ENCODE data around the gene LAYN.

Gene LAYN

DNA sequence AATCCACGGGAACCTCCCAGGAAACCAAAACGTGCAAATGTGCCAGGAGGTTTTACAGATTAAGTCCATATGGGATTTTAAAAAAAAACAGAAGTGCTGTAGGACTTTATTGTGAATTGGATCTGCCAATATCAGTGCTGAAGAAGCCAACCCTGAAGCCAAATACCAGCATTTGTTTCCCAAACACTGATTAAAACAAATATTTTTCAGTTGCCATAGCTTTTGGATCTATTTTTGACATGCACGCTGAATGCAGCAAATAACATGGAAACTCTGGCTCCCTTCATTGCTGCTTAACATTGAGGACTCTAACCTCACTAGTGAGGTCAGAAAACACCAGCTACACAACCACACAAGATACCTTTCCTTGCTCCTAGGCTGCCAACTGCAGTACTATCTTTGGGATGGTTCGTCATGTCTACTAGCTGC, 33.3 kb downstream of the LAYN start:
- no peak overlapping the region for H3K4me3 ChIP-seq (ENCODE audit: control insufficient read depth, low read depth, low read length)
- TF ChIP-seq, protein P1, sequence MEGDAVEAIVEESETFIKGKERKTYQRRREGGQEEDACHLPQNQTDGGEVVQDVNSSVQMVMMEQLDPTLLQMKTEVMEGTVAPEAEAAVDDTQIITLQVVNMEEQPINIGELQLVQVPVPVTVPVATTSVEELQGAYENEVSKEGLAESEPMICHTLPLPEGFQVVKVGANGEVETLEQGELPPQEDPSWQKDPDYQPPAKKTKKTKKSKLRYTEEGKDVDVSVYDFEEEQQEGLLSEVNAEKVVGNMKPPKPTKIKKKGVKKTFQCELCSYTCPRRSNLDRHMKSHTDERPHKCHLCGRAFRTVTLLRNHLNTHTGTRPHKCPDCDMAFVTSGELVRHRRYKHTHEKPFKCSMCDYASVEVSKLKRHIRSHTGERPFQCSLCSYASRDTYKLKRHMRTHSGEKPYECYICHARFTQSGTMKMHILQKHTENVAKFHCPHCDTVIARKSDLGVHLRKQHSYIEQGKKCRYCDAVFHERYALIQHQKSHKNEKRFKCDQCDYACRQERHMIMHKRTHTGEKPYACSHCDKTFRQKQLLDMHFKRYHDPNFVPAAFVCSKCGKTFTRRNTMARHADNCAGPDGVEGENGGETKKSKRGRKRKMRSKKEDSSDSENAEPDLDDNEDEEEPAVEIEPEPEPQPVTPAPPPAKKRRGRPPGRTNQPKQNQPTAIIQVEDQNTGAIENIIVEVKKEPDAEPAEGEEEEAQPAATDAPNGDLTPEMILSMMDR (IDR thresholded peaks at IDR 0.05; ENCODE audit: control insufficient read depth, insufficient read depth, low read depth, low read length, missing control alignments) = no peak
- no peak for DNase-seq (ENCODE audit: low read depth)

DNA sequence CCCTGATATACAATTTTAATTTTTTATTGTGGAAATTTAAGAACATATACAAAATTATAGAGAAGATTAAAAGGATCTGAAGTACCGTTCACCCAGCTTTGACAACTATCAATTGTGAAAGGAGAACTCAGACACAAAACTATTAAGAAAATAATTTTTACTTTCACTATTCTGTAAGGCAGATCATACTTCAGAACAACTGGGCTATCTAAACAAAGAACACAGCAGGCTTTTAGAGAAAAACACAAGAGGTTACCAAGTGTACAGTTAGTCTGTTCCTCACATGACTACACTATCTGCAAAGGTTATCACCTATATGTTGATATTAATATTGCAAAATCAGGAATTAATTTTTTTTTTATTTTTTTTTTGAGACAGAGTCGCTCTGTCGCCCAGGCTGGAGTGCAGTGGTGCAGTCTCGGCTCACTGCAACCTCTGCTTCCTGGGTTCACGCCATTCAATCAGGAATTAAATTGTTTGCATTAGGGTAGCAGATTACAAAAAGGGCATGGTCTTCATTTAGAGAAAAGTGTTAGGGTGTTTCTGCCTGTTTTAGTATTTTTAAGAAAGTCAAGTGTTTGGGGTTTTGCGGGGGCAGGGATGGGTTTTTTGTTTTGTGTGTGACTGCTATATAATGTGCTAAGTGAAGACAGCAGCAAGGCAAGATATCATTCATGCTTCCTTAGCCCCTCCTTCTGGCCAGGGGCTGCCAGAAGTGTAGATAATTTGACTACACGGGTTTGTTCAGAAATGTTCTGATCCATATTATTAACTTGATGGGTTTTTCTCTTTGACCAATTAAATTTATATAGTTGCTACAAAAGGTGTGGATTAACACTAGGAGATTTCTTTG, 34.1 kb downstream of the LAYN start:
- DNase-seq (ENCODE audit: low read depth) = no peak
- H3K4me3 ChIP-seq (ENCODE audit: control insufficient read depth, low read depth, low read length) = no peak overlapping the region
- TF ChIP-seq, protein P1 (IDR thresholded peaks at IDR 0.05; ENCODE audit: control insufficient read depth, insufficient read depth, low read depth, low read length, missing control alignments) = no peak

DNA sequence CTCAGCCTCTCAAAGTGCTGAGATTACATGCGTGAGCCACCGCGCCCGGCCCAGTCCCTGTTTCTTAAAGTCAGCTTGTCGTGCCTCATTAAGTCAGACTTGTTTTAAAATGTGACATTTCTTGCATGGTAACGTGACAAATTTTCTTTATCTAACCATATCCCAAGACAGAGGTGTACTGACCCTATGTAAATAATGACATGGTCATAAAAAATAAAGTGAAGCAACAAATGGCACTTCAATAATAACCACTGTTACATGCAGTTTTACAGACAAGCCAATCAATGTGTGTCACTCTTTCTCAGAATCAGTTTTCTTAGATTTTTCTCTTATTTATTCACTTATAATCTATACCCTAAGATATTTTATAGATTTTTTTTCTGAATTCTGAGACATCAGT, 35.2 kb downstream of the LAYN start:
- no peak overlapping the region for H3K4me3 ChIP-seq (ENCODE audit: control insufficient read depth, low read depth, low read length)
- DNase-seq (ENCODE audit: low read depth) = no peak
- TF ChIP-seq, protein P1 (IDR thresholded peaks at IDR 0.05; ENCODE audit: control insufficient read depth, insufficient read depth, low read depth, low read length, missing control alignments) = no peak

DNA sequence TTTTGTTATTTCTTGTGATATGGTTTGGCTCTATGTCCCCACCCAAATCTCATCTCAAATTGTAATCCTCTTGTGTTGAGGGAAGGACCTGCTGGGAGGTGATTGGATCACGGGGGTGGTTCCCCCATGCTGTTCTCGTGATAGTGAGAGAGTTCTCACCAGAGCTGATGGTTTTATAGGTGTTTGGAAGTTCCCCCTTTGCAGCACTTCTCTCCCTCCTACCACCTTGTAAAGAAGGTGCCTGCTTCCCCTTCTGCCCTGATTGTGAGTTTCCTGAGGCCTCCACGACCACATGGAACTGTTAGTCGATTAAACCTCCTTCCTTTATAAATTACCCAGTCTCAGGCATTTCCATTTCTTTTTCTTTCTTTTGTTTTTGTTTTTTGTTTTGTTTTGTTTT, 37.3 kb downstream of the LAYN start:
- TF ChIP-seq, protein P1 (IDR thresholded peaks at IDR 0.05; ENCODE audit: control insufficient read depth, insufficient read depth, low read depth, low read length, missing control alignments) = no peak
- no peak for DNase-seq (ENCODE audit: low read depth)
- H3K4me3 ChIP-seq (ENCODE audit: control insufficient read depth, low read depth, low read length) = no peak overlapping the region

DNA sequence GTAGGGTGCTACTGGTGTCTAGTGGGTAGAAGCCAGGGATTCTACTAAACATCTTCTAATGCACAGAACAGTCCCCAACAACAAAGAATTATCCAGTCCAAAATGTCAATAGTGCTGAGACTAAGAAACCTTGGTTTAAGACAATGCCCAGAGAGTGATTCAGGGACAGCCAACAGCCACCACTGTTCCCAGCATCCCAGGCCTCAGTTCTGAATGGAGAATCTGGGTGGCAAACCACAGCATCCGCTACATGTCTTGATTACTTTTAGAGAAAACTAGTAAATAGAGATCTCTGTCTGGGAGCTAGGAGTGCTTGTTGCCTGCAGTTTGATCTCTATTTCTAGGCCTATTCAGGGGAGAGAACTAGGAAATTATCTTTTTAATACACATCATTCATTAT, 40.8 kb downstream of the LAYN start:
- no peak for DNase-seq (ENCODE audit: low read depth)
- TF ChIP-seq, protein P1 (IDR thresholded peaks at IDR 0.05; ENCODE audit: control insufficient read depth, insufficient read depth, low read depth, low read length, missing control alignments) = no peak
- no peak overlapping the region for H3K4me3 ChIP-seq (ENCODE audit: control insufficient read depth, low read depth, low read length)

DNA sequence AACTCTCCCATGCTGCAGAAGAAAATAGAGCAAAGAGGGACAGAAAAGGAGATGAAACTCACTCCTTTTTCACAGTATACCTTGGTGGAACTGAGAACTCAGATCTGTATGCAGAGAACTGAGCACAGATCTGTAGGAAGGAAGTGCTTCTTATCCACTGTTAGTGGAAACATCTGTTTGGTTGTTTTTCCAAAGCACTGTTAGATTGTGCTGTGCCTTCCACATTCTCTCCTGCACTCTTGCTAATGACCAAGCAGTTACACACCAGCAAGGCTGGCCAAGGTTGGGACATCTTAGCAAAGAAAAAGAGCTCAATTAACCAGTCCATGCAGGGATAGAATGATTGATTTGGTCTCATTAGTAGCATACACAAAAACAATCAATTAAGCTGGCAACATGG, 41.6 kb downstream of the LAYN start:
- TF ChIP-seq, protein P1 (IDR thresholded peaks at IDR 0.05; ENCODE audit: control insufficient read depth, insufficient read depth, low read depth, low read length, missing control alignments) = no peak
- no peak overlapping the region for H3K4me3 ChIP-seq (ENCODE audit: control insufficient read depth, low read depth, low read length)
- no peak for DNase-seq (ENCODE audit: low read depth)
